GM19452 (cell line): Measurements from ENCODE around the gene SYNDIG1.

Source experiments
- ATAC-seq: cut with Tn5 transposase; IDR thresholded peaks from one replicate; pipeline ENCODE4 v1.9.1; 2021; ENCODE audit not compliant: unreplicated experiment

Gene SYNDIG1

GRCh38 chr20:24470746-24471582 is 1.5 kb downstream of the SYNDIG1 start:
- ATAC-seq: no peak

GRCh38 chr20:24472426-24472825 is 3.0 kb downstream of the SYNDIG1 start:
- ATAC-seq: no peak

GRCh38 chr20:24473435-24474223 is 4.2 kb downstream of the SYNDIG1 start:
- no peak for ATAC-seq

- ATAC-seq: no peak
Measured at GRCh38 chr20:24477831-24478547, 8.6 kb downstream of the SYNDIG1 start.

GRCh38 chr20:24478584-24478983 is 9.2 kb downstream of the SYNDIG1 start:
- ATAC-seq: no peak

- no peak for ATAC-seq
Measured at GRCh38 chr20:24479106-24479505, 9.7 kb downstream of the SYNDIG1 start.

- ATAC-seq: no peak
Measured at GRCh38 chr20:24479595-24479994, 10.2 kb downstream of the SYNDIG1 start.

- ATAC-seq: no peak
Measured at GRCh38 chr20:24480509-24480908, 11.1 kb downstream of the SYNDIG1 start.

- no peak for ATAC-seq
Measured at GRCh38 chr20:24481173-24481572, 11.7 kb downstream of the SYNDIG1 start.

GRCh38 chr20:24483435-24484080 is 14.1 kb downstream of the SYNDIG1 start:
- no peak for ATAC-seq

GRCh38 chr20:24484081-24484450 is 14.6 kb downstream of the SYNDIG1 start:
- no peak for ATAC-seq

GRCh38 chr20:24485981-24486380 is 16.6 kb downstream of the SYNDIG1 start:
- ATAC-seq: no peak

GRCh38 chr20:24487240-24487639 is 17.8 kb downstream of the SYNDIG1 start:
- no peak for ATAC-seq

- ATAC-seq: no peak
Measured at GRCh38 chr20:24487648-24488047, 18.2 kb downstream of the SYNDIG1 start.

- no peak for ATAC-seq
Measured at GRCh38 chr20:24488064-24488799, 18.8 kb downstream of the SYNDIG1 start.

- ATAC-seq: no peak
Measured at GRCh38 chr20:24488800-24489175, 19.4 kb downstream of the SYNDIG1 start.

GRCh38 chr20:24489193-24489592 is 19.8 kb downstream of the SYNDIG1 start:
- ATAC-seq: no peak

GRCh38 chr20:24489631-24490260 is 20.3 kb downstream of the SYNDIG1 start:
- ATAC-seq: no peak

GRCh38 chr20:24490598-24490997 is 21.2 kb downstream of the SYNDIG1 start:
- no peak for ATAC-seq
